HG03439 (cell line): ENCODE measurements around the gene COL13A1.

Experiments used
- ATAC-seq: cut with Tn5 transposase; IDR thresholded peaks from one replicate; pipeline ENCODE4 v1.9.1; 2021; ENCODE audit warnings: mild to moderate bottlenecking, moderate library complexity; ENCODE audit not compliant: unreplicated experiment

Gene COL13A1

DNA sequence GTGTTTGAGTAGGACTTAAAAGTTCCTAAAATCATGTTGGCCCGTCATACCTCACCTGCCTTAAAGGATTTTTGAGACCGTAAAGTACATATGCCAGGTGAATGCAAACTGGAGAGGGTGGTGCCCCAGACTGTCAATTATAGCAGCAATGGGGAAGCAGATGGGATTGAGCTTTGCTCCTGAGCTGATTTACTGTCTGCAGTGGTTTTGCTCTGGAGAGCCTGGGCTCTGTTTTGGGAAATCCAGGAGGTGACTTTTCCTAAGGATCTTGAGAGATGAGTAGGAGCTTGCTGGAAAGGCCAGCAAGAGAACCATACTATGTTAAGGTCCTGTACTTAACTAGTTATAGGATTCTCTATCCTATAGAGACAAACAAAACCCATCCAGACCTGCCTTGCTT is 43.0 kb downstream of the COL13A1 start:
- ATAC-seq = no peak

DNA sequence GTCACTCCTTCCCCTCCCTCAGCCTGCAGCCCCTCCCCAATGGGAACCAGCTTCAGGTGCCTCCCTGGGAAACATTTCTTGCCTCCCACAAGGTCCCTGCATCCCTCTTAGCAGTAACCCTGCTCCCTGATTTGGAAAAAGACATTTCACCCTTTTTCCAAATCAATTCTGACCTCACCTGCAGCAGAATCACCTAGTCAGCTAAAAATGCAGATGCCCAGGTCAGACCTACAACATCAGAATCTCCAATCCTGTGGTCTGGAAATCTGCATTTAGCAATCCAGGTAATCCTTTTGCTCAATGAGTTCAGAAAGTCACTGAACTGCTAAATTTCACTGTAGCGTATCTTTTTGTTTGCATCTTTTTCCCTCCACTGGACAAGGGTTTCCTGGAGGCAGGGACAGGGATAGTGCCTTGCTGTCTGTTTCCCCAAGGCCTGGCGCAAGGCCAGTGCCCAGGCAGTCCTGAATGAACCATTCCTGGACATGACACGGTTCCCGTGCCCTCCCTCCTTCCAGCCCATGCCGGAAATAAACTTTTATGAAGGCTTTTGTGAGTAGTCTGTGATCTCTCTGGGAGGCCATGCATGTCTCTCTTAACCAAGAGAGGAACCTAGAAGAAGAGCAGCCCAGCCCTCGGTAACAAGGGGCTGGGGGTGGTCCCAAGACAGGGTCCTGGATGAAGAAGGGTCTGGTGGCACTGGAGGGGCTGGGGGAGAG is 44.0 kb downstream of the COL13A1 start:
- no peak for ATAC-seq

DNA sequence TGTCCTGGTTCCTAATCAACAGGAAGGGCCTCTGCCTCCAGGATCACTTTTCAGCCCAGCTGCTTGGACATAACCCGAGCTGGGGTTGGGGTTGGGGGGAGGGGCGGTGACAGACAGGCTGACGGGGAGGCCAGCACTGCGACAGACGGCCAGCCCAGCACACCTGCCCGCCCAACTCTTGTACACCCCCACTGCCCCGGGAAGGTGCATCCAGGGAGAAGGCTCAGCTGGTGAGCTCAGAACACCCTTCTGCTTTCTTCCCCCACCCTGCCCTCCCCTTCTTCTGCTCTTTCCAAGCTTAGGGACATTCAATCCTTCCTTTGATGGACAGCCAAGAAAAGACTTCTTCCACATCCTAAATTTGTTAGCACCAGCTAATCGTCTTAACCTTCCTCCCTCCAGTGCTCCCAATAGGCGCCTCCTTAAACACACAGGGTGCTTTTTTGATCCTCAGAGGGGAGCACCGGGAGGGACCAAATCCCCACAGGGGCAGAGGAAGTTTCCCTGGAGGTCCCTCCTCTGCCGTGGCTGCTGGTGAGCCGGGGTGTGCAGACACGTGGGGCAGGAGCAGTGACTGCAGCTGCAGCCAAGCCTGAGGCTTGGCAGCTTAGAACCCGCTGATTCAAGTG is 44.7 kb downstream of the COL13A1 start:
- no peak for ATAC-seq

DNA sequence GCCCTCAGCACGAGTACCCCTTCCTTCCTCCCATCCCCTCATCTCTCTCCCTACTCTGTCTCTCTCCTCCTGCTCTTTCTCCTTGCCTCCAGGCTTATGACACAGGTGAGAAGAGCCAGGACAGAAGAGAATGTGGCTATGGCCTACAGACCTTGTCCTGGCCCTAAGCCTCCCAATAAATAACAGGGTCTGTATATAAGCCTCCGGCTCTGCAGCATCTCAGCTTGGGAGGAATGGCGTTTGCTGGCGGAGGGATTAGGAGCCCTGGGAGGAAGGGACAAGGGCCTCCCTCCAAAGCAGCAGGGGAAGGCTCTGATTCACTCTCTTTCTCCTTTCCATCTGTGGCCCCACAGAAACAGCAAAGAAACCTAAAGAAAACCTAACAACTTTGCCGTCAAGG is 45.8 kb downstream of the COL13A1 start:
- ATAC-seq = no peak

DNA sequence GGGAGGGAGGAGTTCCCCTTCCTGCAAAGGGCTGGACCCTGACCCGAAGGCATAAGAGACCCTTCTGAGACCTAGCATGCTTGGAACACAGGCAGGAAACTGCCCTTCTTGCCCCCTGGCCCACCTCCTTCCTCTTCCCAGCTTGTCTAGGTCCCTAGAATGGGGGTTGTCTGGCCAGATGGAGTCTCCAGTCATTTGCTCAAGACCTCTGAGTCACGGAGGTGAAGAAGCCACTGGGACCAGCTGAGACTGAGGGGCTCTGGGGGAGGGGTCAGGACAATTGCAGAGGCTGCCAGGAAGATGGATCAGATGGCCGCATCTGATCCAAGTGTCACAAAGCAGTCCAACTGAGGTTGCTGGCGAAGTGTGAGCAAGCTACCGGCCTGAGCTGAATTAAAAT is 46.2 kb downstream of the COL13A1 start:
- no peak for ATAC-seq

DNA sequence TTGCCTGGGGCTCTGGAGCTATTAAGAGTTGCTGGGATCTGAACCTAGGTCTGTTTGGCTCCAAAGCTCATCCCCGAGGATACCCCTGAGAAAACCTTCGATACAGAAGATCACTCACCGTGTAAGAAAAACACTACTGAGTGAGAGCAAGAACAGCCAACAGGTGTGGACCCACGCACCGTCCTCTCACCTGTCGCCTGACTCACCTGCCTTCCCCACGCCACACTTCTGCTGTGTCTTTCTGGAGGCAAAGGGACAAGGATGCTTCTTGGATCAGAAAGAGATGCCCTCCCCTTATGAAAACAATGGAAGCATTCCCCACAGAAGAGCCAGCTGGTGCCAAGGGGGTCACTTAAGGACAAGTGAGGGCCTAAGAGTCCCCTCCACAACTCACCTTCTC is 46.7 kb downstream of the COL13A1 start:
- ATAC-seq = no peak

DNA sequence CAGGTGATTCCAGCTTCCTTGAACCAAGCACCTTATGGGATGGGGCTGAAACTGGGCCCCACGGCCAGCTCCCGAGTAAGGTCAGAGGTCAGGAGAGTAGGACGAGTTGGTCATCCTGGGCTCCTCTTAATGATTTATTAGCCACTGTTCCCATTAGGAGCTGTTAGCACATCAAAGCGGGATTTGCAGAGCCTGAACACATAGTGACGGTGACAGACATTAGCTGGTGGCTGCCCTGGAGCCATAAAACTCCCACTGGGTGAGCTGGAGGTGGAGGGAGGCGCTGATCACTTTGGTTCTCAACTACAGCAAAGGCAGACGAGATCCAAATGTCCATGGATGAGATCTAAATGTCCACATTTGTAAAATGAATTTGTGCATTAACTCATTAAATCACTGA is 48.1 kb downstream of the COL13A1 start:
- no peak for ATAC-seq

DNA sequence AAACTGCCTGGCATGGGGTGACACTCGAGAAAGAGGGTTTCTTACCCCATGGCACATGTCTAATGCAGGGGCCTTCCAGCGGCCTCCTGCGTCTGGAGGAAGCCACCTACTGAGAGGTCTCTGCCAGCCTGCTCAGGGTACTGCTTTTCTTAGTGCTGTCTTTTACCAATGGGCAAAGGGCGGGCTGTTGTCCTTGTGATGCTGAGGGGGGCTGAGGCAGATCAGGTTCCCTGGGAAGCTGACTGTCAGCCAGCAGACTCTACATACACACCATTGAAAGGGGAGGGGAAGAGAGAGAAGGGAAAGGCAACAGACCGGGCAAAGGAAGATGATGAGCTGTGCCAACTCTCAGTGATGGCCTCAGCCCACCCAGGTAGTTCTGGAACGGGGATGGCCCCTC is 48.7 kb downstream of the COL13A1 start:
- no peak for ATAC-seq

DNA sequence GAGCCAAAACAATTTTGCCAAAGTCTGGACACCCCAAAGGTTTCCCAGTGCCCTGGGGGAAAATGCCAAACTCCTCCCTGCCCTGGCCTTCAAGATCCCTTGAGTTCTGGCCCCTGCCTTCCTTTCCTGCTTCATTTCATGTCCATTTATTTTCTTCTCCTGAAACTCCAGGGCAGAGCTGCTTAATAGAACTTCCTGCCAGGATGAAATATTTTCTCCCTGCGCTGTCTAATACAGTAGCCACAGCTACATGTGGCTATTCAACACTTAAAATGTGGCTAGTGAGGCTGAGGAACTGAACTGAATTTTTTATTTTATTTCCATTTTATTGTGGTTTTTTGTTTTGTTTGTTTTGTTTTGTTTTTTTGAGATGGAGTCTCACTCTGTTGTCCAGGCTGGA is 49.6 kb downstream of the COL13A1 start:
- no peak for ATAC-seq

DNA sequence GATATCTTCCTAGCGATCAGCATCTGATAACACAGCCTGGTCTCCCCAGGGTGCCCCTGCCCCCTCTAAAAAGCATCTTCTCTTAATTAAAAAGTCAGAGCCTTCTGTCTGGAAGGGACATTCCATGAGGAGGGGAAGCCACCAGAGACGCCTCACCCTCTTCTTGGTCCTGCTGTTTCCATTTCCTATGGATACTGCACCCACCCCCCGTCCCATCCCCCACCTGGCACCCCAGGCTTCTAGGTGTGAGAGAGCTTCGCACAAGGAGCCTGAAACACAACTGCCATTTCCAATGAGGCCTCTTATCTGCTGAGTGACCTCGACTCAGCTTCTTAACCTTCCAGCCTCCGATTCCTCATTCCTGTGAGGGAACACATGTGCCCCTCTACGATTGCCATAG is 51.4 kb downstream of the COL13A1 start:
- no peak for ATAC-seq

DNA sequence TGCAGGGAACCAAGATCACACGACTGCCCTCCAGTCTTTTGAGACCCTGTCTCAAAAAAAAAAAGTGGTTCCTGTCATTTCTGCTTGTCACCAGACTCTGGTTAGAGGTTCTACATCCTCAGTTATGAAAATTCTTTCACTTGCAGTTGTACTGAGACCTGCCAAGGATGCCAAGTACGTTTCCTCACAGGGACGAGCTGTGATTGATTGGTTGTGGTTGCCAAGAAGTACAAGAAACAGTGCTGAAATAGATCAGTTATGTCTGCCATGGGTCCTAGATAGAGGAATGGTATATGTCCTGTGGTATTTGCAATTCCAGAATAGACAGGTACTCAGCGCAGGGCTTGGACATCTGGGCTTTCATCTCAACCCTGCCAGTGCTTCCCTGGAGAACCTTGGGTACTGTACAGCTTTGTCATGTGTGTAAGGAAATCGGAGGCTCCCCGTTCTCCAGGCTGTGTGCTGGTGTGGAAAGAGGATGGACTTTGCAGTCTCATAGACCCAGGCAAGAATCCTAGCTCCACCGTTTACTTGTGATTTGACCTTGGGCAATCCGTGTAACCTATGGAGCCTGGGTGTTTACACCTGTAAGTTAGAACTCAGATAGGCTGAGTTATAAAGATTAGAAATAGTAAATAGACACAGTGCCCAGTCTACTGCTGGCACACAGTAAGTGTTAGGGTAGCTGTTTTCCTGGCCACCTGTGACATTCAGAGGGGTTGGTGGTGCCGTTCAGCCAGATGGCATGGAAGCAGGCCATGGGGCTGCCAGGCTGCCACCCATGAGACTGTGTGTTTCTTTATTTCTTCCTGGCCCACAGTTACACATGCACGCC is 53.0 kb downstream of the COL13A1 start:
- ATAC-seq = no peak

DNA sequence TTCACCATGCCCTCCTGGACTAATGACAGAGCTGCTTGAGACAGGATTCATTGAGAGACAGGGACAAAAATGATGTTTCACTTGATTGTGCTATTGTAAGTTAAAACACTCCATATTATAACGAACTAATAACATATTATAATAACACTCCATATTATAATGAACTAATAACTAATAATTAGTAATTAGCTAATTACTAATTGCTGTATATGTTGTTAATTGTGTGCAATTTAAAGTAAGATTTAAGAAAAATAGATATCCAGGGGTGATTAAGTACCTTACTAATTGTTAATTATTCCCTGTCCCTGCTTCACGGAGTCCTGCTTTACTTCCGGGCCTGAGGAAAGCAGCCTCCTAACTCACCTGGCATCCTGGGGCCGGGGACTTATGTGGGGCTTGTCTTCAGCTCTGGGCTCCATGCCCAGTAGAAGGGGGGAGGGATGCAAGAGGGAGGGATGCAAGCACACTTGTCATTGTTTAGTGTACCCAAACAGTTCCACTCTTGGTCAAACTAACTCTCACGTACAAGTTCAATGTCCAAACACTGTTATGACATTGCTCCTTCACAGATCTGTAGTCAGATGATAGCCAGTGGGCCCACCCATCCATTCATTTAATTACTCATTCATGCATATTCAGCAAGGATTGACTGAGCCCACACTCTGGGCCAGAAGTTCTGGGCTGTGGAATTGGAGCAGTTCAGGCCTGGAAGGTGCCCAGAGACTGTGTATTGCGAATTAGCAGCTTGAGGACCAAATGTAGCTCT is 53.8 kb downstream of the COL13A1 start:
- no peak for ATAC-seq

DNA sequence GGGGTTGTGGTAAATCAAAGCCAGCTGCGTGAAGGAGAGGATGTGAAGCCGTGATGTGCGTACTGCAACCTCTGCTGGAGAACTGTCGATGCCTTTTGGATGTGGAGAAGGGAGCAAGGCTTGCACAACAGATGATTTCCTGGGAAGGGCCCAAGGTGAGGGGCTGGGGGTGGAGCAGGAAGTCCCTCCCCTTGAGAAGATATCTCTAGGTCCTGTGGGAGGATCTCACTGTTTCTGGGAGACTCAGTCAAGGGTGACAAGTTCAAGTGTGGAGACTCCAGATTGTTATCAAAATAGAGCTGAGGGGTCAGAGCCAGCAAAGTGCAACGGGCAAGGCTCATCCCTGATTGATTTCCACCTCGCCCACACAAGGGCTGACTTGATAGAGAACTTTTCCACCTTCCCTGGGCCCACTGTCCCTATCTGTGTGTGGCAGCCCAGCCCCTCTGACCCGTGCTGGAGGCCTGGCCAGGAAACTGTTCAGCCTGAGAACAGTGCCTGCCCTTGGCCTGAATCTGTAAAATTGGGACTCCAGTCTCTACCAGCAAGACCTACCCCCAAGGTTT is 55.0 kb downstream of the COL13A1 start:
- no peak for ATAC-seq

DNA sequence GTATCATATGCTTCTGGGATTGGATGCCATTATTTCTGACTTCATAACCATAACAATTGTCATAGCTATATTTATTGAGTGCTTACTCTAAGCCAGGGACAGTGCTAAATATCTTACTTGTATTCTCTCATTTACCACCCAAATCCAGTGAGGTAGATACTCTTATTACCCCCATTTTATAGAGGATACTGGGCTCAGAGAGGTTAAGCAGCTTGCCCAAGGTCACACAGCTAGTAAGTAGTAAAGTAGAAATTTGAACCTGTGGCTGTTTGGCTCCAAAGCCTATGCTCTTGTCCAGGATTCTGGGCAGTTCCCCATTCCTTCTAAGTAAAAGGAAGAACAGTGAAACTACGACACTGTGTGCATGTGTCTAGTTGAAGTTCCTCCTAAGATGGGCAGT is 56.5 kb downstream of the COL13A1 start:
- ATAC-seq = no peak

DNA sequence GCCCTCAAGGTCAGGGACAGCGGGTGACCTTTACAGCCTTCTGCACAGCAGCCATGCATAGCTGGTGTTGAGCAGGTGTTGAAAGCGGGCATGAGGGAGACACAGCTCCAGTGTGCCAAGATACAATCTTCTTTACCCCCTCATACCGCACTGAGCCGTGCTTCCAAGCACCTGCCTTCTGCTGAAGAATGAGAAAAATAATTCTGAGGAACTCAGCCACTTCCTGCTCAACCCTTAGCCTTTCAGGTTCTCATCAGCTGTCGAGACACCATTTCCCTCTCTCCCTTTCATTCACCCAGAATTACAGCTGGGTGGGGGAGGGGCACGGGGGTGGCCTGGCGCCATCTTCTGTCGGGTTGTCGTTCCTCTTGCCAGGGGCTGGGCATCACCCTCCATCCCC is 58.6 kb downstream of the COL13A1 start:
- ATAC-seq = no peak

DNA sequence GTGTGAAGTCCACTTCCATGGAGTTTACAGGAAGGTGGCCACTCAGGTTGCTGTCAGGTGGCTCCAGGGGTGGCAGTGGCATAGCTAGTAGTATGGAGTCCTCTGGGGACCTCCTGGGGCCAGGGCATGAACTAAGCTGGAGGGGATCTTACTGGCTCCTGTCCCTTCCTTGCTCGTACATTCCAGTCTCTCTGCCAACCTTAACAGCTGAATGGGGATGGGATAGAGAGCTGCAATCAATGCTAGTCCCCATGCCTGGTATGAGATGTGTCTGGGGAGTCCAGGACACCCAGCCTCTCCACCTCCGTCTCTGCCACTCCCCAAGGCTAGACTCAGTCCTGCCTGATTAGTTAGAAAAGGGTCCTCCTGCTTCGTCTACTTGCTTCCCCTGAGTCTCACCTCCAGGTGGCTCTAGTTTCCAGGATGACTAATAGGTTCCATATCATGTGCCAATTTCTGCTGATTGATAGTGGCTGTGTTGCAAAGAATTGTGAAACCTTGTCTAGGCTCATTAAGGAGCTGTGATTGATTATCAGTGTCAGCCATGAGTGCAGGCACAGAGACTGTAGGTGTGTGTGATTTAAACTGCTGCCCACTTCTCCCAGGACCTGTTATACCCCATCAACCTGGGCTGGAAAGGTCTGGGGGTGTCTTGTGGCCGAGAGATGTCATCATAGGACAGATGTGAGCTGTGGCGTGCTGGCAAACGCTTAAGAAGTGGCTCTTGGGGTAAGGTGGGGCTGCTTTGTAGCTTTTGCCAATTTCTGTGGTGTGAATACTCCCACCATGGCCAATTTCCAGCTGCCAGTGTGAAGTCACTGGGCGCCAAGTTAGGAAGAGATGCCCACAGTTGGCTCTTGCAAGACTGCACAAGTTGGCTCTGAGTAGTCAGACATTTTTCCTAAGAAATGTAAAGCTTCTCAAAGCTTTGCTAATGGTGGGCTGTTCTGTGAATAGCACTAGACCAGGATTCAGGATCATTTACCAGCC is 59.8 kb downstream of the COL13A1 start:
- ATAC-seq = no peak

DNA sequence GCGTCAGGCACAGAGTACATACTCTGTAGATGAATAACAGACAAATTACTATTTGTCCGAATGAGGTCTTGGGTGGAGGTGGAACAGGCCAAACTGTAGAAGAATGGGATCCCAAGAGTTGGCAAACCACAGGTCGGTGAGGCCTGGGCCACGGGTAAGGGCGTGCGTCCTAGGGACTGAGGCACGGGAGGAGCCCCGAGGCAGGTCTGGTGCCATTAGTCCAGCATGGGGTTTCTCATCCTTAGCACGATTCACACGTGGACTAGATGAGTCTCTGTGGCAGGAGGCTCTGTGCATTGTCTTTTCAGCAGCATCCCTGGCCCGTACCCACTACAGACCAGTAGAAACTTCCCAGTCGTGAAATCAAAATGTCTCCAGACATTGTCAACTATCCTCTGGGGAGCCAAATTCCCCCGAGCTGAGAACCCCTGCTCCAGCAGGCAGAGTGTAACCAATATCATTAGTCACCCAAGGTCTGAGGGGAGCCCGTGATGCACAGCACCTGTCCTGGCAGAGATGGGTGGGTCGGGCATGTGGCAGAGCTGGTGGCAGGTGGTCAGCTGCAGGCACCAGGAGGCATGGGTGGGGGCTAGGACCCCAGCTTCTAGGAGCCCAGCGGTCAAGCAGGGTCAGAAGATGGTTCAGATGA is 61.3 kb downstream of the COL13A1 start:
- no peak for ATAC-seq

DNA sequence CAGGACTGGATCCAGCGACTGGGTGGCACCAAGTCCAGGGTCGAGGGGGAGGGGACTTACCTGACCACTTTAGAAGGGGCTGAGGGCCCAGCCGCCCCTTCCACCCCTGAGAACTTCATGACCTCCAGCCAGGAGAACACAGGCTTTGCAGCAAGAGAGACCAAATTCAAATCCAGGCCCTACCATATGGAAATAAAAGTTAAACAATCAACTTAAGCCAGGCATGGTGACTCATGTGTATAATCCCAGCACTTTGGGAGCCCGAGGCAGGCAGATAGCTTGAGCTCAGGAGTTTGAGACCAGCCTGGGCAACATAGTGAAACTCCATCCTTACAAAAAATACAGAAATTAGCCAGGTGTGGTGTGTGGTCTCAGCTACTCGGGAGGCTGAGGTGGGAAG is 61.9 kb downstream of the COL13A1 start:
- ATAC-seq = no peak

DNA sequence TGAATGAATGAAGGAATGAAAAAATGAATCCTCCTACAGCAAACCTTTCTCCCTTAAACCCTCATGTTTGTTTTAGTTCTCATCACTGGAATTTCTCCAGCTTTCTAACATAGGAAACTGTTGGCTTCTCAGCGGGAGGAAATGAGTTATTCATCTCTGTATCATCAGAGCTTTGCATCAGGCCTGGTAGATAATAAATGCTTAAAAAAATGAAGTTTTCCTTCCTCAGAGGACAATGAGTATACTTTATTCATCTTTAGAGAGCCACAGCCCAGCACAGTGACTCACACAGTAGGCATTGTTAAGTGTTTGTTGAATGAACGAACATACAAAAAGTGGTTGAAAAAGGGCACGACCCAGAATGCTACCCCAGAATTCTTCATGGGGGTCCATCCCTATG is 62.6 kb downstream of the COL13A1 start:
- ATAC-seq = no peak
